Gastroesophageal sphincter (tissue), 4 donors: ENCODE results near the gene ZNF454. TPM values are rescaled to one million over a fixed set of nuclear protein-coding genes. Genes with fewer than 3 reads are reported as not detected.

ENCODE experiments used
- ATAC-seq: fragments of 150-250 bp; one replicate; pipeline ENCODE4 v1.9.1; 2016; ENCODE audit warnings: mild to moderate bottlenecking, moderate library complexity
- H3K27ac ChIP-seq, 4 donors: fragments of 200-600 bp; sonication (generic) in 3 of 4; 1 replicate in 3 of 4; 2 replicates in 1 of 4; pipeline ENCODE4 v1.5.1; 2016 to 2019
- H3K27me3 ChIP-seq: fragments of 200-600 bp; sonication (generic); one replicate; pipeline ENCODE4 v1.5.1; 2019
- H3K36me3 ChIP-seq, 2 donors: fragments of 200-600 bp; sonication (generic); one replicate each; pipeline ENCODE4 v1.5.1; 2019; ENCODE audit warnings: control low read depth in 1 of 2
- H3K4me1 ChIP-seq, 3 donors: fragments of 200-600 bp; sonication (generic); 1 replicate in 2 of 3; 2 replicates in 1 of 3; pipeline ENCODE4 v1.5.1; 2016 to 2019; ENCODE audit warnings: control low read depth in 2 of 3
- H3K4me3 ChIP-seq, 2 donors: fragments of 200-600 bp; sonication (generic); one replicate each; pipeline ENCODE4 v1.5.1; 2019; ENCODE audit warnings: mild to moderate bottlenecking in 1 of 2, moderate library complexity in 1 of 2
- H3K9me3 ChIP-seq, 3 donors: fragments of 200-600 bp; sonication (generic); one replicate each; pipeline ENCODE4 v1.5.1; 2017 to 2019; ENCODE audit warnings: control low read depth in 2 of 3
- CTCF ChIP-seq, 4 experiments: fragments of 200-600 bp in 2 of 4; fragments of 450-650 bp in 2 of 4; sonication (generic) in 1 of 4; IDR thresholded peaks; one replicate each; pipeline ENCODE4 v1.5.1; 2017 to 2019; ENCODE audit warnings: antibody characterized with exemption in 4 of 4, mild to moderate bottlenecking in 2 of 4, moderate library complexity in 2 of 4
- EP300 ChIP-seq: sonication (generic); formaldehyde crosslinking; IDR thresholded peaks from one replicate; pipeline ENCODE4 v1.6.1; 2017; ENCODE audit warnings: antibody characterized with exemption, mild to moderate bottlenecking
- POLR2A ChIP-seq, 2 donors: fragments of 450-650 bp; IDR thresholded peaks; one replicate each; pipeline ENCODE4 v1.6.1; 2017; ENCODE audit warnings: antibody characterized with exemption in 2 of 2, mild to moderate bottlenecking in 2 of 2, moderate library complexity in 1 of 2
- POLR2AphosphoS5 ChIP-seq: sonication (generic); formaldehyde crosslinking; IDR thresholded peaks from one replicate; pipeline ENCODE4 v1.6.1; 2017; ENCODE audit warnings: antibody characterized with exemption
- WGBS, 2 donors: methylation state at CpG; one replicate each; pipeline ENCODE4 v1.1.5; 2018; ENCODE audit warnings: low coverage in 1 of 2; 5-methylcytosine and 5-hydroxymethylcytosine counted together
- total RNA-seq, 4 donors: library from RNA; depleted of rRNA; stranded (reverse); fragments of >200 nt; gene quantifications; one replicate each; pipeline ENCODE4 v1.1.0, GENCODE V29; 2016

Gene ZNF454
- total RNA-seq, 4 donors from 2014 or later, result 1.3 to 5.1 (median 3.1) TPM

- Histone ChIP-seq H3K27ac (no peak overlapping the region), H3K36me3 (no peaks in the 10 kb centered on the region), H3K4me1 (peaks cover 0 to 13% (median 0%) of the 10 kb centered on the region in 3 donors), H3K9me3 (peaks cover 0 to 32% (median 0%) of the 10 kb centered on the region in 3 donors), H3K4me3 (no peak overlapping the region), H3K27me3 (peaks cover 60% of the 10 kb centered on the region)
- 48% methylated on average over 4 of the region's 20 CpGs; no CpG with 5 or more reads in 1 of the 2 donors for WGBS, 2 donors
- TF ChIP-seq CTCF (IDR thresholded peaks at IDR 0.05) (no peak), EP300 (no peak)
- ATAC-seq, result no peak
Observed at GRCh38 chr5:178993236-178993765, 52.3 kb downstream of the ZNF454 start.

- no peak overlapping the region for H3K27ac ChIP-seq
- TF ChIP-seq CTCF (IDR thresholded peaks at IDR 0.05), result no peak
- peaks cover 60% of the 10 kb centered on the region for H3K27me3 ChIP-seq
- WGBS, 2 donors, result 38 to 50% methylated on average over 2 to 19 of the region's 53 CpGs
- H3K4me1 ChIP-seq, result peaks cover 0 to 13% (median 0%) of the 10 kb centered on the region in 3 donors
- H3K4me3 ChIP-seq, result peak overlapping the region in 1 of 2 donors; percentile 4
- no peak for ATAC-seq
- H3K36me3 ChIP-seq, result no peaks in the 10 kb centered on the region
- H3K9me3 ChIP-seq, result peaks cover 0 to 30% (median 0%) of the 10 kb centered on the region in 3 donors
Observed at GRCh38 chr5:178993955-178994579, 53.1 kb downstream of the ZNF454 start.

- Histone ChIP-seq H3K36me3 (no peaks in the 10 kb centered on the region), H3K9me3 (peaks cover 0 to 24% (median 0%) of the 10 kb centered on the region in 3 donors), H3K4me3 (peak within 1 kb of the TSS in 1 of 2 donors; percentile 4), H3K4me1 (peaks cover 0 to 13% (median 0%) of the 10 kb centered on the region in 3 donors), H3K27ac (no peak within 1 kb of the TSS), H3K27me3 (peaks cover 60% of the 10 kb centered on the region)
- WGBS, 2 donors, result 0 to 2% methylated on average over 2 to 6 of the region's 97 CpGs
- no peak for ATAC-seq
- no peak for TF ChIP-seq EP300
- no peak for TF ChIP-seq POLR2A (IDR thresholded peaks at IDR 0.05)
- TF ChIP-seq POLR2AphosphoS5, result no peak
- no peak for TF ChIP-seq CTCF (IDR thresholded peaks at IDR 0.05)
Observed at GRCh38 chr5:178994580-178995340, 53.8 kb downstream of the ZNF454 start, which contains the start of gene GRM6. GRM6 (minus strand) TSS chr5:178995320; CDS start chr5:178994944, 376 bp downstream.

GRCh38 chr5:178995341-178995690, 54.3 kb downstream of the ZNF454 start:
- ATAC-seq, result no peak
- H3K27me3 ChIP-seq, result peaks cover 63% of the 10 kb centered on the region
- H3K36me3 ChIP-seq, result no peaks in the 10 kb centered on the region
- no peak overlapping the region for H3K4me3 ChIP-seq
- 3 to 8% methylated on average over 5 to 6 of the region's 6 CpGs for WGBS, 2 donors
- no peak overlapping the region for H3K27ac ChIP-seq
- peaks cover 0 to 18% (median 0%) of the 10 kb centered on the region in 3 donors for H3K9me3 ChIP-seq
- TF ChIP-seq POLR2AphosphoS5 (no peak), EP300 (no peak), POLR2A (IDR thresholded peaks at IDR 0.05) (no peak), CTCF (IDR thresholded peaks at IDR 0.05) (no peak)
- peaks cover 0 to 13% (median 0%) of the 10 kb centered on the region in 3 donors for H3K4me1 ChIP-seq
